Raji (cell line): ENCODE results near the gene TAF5L.

Experiments
- POLR2A ChIP-seq: IDR thresholded peaks from 2 replicates; pipeline ENCODE4 v1.6.1; 2011; ENCODE audit warnings: low read depth, low read length, control low read depth; ENCODE audit not compliant: insufficient read depth

TAF5L gene

DNA sequence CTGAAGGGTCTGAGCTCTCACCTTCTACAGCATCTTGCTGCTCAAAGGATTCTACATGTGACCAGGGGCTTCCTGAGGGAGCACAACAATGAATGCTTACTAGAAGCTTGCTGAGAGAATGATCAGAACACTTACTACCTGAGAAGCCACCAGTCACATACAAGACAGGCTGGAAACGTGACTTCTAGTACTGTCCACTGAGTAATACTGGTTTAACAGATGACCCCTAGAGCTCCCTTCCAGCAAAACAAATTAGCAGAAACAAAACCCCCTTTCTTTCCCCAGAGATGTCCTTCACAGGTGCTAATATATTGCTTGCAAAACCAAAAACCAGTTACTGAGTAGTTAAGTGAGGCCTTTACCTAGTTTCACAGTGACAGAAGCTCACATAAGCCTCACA lies 2.1 kb downstream of the TAF5L start:
- no peak for TF ChIP-seq POLR2A

DNA sequence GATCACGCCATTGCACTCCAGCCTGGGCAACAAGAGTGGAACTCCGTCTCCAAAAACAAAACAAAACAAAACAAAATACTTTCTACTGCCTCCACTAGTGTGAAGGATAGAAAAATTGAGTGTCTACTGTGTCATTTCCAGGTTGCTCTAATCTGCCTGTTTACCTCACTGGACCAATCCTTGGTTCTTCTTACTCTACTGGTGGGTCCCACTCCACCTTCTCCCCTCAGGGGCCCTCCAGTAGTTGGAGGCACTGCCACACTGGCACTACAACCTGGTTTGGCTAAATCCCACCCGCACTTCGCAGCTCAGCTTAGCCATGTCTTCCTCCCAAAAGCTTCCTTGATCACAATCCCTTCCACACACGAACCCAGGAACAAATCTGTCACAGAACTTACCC lies 2.7 kb downstream of the TAF5L start:
- no peak for TF ChIP-seq POLR2A

DNA sequence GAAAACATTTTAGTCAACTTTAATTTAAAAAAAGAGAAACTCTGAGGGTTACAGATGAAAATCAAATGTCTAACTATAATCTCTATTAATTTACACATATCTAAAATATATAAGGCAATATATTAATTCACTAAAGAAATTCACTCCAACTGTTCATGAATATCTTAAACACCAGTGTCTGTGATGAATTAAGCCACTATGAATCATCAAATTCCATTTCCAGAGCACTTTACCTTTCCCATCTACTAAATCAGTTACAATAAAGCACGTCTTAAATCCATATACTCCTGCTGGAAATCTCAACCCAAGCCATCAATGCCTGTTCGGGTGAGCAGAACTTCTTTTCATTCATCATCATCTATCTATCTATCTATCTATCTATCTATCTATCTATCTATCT lies 4.3 kb downstream of the TAF5L start:
- TF ChIP-seq POLR2A, result no peak

DNA sequence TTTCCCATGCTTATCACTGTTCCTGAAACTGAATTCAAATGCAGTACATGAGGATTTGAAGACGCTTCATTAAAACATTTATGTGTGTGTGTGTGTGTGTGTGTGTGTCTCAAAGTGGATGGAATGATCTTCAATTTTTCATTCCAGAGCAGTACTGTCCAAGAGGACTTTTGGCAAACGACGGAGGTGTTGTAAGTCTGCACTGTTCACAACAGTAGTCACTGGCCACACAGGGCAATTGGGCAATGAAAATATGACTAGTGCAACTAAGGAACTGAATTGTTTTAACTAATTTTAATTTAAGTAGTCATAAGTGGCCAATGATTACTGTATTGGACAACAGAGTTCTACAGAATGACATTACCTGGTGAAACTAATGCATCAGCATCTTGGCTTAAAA lies 5.0 kb downstream of the TAF5L start:
- TF ChIP-seq POLR2A, result no peak

- no peak for TF ChIP-seq POLR2A
These were observed 6.3 kb downstream of the TAF5L start for GRCh38 chr1:229619614-229620013.

GRCh38 chr1:229619002-229619401 lies 6.9 kb downstream of the TAF5L start:
- no peak for TF ChIP-seq POLR2A

DNA sequence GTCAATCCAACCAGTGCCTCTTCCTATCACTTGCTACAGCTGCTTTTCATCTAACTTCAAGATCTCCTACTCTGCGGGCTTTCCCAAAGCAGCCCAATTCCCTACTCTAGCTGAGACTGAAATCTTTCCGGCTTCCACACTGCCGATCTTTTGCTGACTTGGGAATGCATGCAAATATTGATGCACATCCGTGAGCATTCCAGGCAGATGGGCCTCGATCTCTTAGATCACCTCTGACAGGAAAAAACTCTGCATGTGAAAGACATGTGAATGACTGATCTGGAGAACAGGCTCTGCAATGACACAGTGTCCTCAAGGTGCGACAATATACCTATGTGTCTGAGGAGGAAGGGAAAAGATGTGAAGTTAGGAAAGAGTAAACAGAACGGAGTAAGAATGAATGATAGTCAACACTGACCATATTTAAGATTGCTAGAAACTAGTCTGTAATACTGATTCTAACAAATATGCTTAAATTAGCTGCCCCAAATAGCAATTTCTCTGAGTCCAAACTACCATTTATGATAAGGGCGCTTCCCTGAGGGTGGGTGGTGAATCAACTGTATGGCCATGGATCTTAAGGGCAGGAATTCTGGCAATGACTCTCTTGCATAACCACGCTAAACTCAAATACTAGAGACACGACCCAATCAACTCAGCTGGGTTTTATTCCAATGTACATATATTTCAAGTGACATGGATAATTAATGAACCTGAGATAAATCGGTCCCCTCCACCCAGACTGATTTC lies 8.4 kb downstream of the TAF5L start:
- no peak for TF ChIP-seq POLR2A

GRCh38 chr1:229614701-229615100 lies 11.2 kb downstream of the TAF5L start:
- TF ChIP-seq POLR2A, result no peak

GRCh38 chr1:229613938-229614337 lies 12.0 kb downstream of the TAF5L start:
- TF ChIP-seq POLR2A, result no peak

DNA sequence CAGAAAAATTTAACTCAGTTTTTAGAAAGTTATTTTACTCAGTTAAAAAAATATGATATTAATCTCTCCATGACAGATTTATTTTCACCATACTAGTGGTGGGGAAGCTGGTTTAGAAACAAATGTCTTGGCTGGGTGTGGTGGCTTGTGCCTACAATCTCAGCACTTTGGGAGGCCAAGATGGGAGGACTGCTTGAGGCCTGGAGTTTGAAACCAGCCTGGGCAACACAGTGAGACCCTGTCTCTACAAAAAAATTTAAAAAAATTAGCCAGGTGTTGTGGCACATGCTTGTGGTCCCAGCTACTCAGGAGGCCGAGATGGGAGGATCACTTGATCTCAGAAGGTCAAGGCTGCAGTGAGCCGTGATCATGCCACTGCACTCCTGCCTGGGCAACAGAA lies 17.3 kb downstream of the TAF5L start:
- TF ChIP-seq POLR2A, result no peak

- TF ChIP-seq POLR2A, result no peak
These were observed 18.6 kb downstream of the TAF5L start for GRCh38 chr1:229607370-229607769.

GRCh38 chr1:229603371-229604005 lies 22.4 kb downstream of the TAF5L start:
- no peak for TF ChIP-seq POLR2A

DNA sequence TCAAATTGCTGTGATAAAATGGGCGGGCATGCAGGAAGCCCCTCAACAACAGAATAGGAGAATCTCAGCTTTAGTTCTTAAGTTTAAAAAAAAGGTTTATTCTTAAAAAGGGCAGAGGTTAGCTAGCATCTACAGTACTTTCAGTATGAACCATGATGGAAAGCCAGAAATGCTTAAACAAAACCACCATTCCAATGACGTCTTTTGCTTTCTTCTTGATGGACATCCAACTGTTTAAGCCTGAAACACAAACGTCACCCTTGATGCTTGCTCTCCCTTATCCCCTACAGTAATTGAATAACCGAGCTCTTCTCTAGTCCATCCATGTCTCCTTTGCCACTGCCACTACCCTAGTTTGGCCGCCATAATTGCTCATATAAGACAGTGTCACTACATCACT lies 25.7 kb downstream of the TAF5L start:
- TF ChIP-seq POLR2A, result no peak

GRCh38 chr1:229599218-229599954 lies 26.5 kb downstream of the TAF5L start:
- no peak for TF ChIP-seq POLR2A

DNA sequence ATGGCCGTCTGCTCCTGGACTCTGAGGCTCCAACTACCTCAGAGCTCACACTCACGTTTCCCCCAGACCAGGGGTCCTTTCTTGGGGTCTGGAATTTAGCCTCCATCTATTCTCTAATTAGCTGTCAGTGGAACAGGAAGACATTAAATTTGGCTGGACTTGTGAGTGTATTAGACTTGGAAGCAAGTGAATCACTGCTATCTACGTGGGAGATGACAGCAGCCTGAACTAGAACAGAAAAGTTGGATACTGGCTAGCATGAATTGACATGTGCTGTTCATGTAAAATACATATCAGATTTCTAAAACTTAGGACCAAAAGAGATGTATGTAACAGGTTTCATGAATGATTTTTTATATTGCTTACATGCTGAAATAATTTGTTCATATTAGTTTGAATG lies 28.0 kb downstream of the TAF5L start:
- TF ChIP-seq POLR2A, result no peak

DNA sequence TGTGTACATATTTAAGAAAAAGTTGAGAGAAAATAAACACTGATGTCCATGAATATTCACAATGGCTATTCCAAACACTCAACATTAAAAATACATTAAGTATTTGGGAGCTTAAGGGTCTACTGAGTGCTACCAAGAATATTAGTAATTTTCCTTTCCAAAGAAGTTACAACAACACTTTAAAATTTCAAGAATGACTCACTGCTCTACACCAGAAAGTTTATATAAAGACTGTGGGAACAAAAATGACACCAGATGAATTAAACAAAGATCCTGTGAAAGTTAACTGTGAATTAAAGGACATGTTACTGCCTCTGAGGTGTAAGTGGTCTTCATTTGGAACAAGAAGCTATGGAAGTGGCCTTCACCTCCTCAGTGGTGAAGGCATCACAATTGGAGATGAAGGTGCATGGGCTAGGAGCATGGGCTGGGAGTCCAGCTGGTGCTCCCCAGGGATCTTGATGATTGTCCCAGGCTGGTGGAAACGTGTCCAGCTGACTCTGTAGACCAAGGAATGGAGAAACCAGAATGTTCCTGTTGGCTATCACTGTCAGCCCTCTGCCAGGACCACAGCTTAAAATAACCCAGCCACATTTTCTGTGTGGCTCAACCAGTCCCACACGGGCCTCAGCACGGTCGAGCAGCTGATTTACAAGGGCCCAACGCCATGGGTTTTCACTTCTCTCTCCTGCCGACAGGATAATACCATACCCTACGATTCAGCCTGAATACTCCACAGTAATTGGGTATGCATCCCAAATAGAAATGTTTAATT lies 28.8 kb downstream of the TAF5L start:
- no peak for TF ChIP-seq POLR2A
